Measurements from ENCODE around the gene TLE6. TPM values are rescaled to one million over a fixed set of nuclear protein-coding genes. Genes with fewer than 3 reads are reported as not detected.

TLE6 gene
- total RNA-seq, 1 experiment from 2014 or later = 5.0 TPM

GRCh38 chr19:3029065-3029923 is 51.9 kb downstream of the TLE6 start, which contains the start of gene TLE2:
Gene TLE2, minus strand, starts transcription at chr19:3029280. Its CDS starts 376 bp downstream, at chr19:3028904.
- no peak for DNase-seq
- H2AFZ ChIP-seq (ENCODE audit: low read length) = no peak within 1 kb of the TSS

DNA sequence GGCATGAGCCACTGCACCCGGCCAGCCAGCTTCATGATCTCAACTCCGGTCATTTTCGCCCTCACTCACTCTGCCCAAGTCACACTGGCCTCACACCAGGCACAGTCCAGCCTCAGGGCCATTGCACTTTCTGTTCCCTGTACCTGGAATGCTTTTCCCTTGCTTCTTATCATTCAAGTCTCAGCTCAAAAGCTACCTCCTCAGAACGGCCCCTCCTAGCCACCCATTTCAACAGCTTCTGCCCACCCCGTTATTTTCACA is 54.2 kb downstream of the TLE6 start:
- H3K79me2 ChIP-seq (ENCODE audit: low read length) = no peaks in the 10 kb centered on the region
- no peak for DNase-seq
- H3K36me3 ChIP-seq (ENCODE audit: insufficient read depth, low read length) = no peaks in the 10 kb centered on the region
- no peak overlapping the region for H3K9ac ChIP-seq (ENCODE audit: low read length)
- no peak overlapping the region for H2AFZ ChIP-seq (ENCODE audit: low read length)
- no peaks in the 10 kb centered on the region for H3K9me3 ChIP-seq (ENCODE audit: low read length)
- H4K20me1 ChIP-seq (ENCODE audit: insufficient read depth, low read depth, low read length) = no peaks in the 10 kb centered on the region
- H3K4me2 ChIP-seq (ENCODE audit: low read depth, low read length, poor library complexity, severe bottlenecking) = no peak overlapping the region
- peaks cover 15% of the 10 kb centered on the region for H3K4me1 ChIP-seq (ENCODE audit: low read length)
- no peaks in the 10 kb centered on the region for H3K9me2 ChIP-seq (replicated peaks; ENCODE audit: insufficient read depth, low read length)
- 0 out of 2 replicates have a peak, but pooled peaks cover 2% of the 10 kb centered on the region for H3K27me3 ChIP-seq (ENCODE audit: low read length)
- H3K27ac ChIP-seq (ENCODE audit: low read length) = no peak overlapping the region
- no peak overlapping the region for H3K4me3 ChIP-seq (ENCODE audit: low read length)

More at GRCh38 chr19:3029065-3029923, 51.9 kb downstream of the TLE6 start, which contains the start of gene TLE2:
- Histone ChIP-seq H3K4me2 (ENCODE audit: low read depth, low read length, poor library complexity, severe bottlenecking) (no peak within 1 kb of the TSS), H3K4me1 (ENCODE audit: low read length) (no peaks in the 10 kb centered on the region), H3K79me2 (ENCODE audit: low read length) (no peaks in the 10 kb centered on the region), H3K9me2 (replicated peaks; ENCODE audit: insufficient read depth, low read length) (no peaks in the 10 kb centered on the region), H3K27me3 (ENCODE audit: low read length) (0 out of 2 replicates have a peak, but pooled peaks cover 2% of the 10 kb centered on the region), H3K36me3 (ENCODE audit: insufficient read depth, low read length) (no peaks in the 10 kb centered on the region), H3K9ac (ENCODE audit: low read length) (no peak within 1 kb of the TSS), H4K20me1 (ENCODE audit: insufficient read depth, low read depth, low read length) (no peaks in the 10 kb centered on the region), H3K27ac (ENCODE audit: low read length) (no peak within 1 kb of the TSS), H3K4me3 (ENCODE audit: low read length) (no peak within 1 kb of the TSS), H3K9me3 (ENCODE audit: low read length) (no peaks in the 10 kb centered on the region)

- H3K9me2 ChIP-seq (replicated peaks; ENCODE audit: insufficient read depth, low read length) = no peaks in the 10 kb centered on the region
- no peaks in the 10 kb centered on the region for H3K79me2 ChIP-seq (ENCODE audit: low read length)
- no peak for DNase-seq
- no peak overlapping the region for H2AFZ ChIP-seq (ENCODE audit: low read length)
- H4K20me1 ChIP-seq (ENCODE audit: insufficient read depth, low read depth, low read length) = no peaks in the 10 kb centered on the region
- no peaks in the 10 kb centered on the region for H3K36me3 ChIP-seq (ENCODE audit: insufficient read depth, low read length)
- peaks cover 15% of the 10 kb centered on the region for H3K4me1 ChIP-seq (ENCODE audit: low read length)
- H3K4me3 ChIP-seq (ENCODE audit: low read length) = no peak overlapping the region
- H3K9ac ChIP-seq (ENCODE audit: low read length) = no peak overlapping the region
- no peak overlapping the region for H3K27ac ChIP-seq (ENCODE audit: low read length)
- no peaks in the 10 kb centered on the region for H3K9me3 ChIP-seq (ENCODE audit: low read length)
- no peaks in the 10 kb centered on the region for H3K27me3 ChIP-seq (ENCODE audit: low read length)
- no peak overlapping the region for H3K4me2 ChIP-seq (ENCODE audit: low read depth, low read length, poor library complexity, severe bottlenecking)
Observed at GRCh38 chr19:3033595-3034405, 56.4 kb downstream of the TLE6 start.

GRCh38 chr19:3034406-3034655 is 57.0 kb downstream of the TLE6 start:
- DNase-seq = no peak
- Histone ChIP-seq H3K27ac (ENCODE audit: low read length) (no peak overlapping the region), H3K36me3 (ENCODE audit: insufficient read depth, low read length) (no peaks in the 10 kb centered on the region), H3K9ac (ENCODE audit: low read length) (no peak overlapping the region), H3K79me2 (ENCODE audit: low read length) (no peaks in the 10 kb centered on the region), H3K27me3 (ENCODE audit: low read length) (no peaks in the 10 kb centered on the region), H3K9me3 (ENCODE audit: low read length) (no peaks in the 10 kb centered on the region), H3K4me3 (ENCODE audit: low read length) (no peak overlapping the region), H3K4me1 (ENCODE audit: low read length) (peaks cover 15% of the 10 kb centered on the region), H3K9me2 (replicated peaks; ENCODE audit: insufficient read depth, low read length) (no peaks in the 10 kb centered on the region), H3K4me2 (ENCODE audit: low read depth, low read length, poor library complexity, severe bottlenecking) (no peak overlapping the region), H4K20me1 (ENCODE audit: insufficient read depth, low read depth, low read length) (no peaks in the 10 kb centered on the region), H2AFZ (ENCODE audit: low read length) (no peak overlapping the region)

- Histone ChIP-seq H3K27ac (ENCODE audit: low read length) (no peak overlapping the region), H3K4me3 (ENCODE audit: low read length) (peak overlapping the region; percentile 55; the same call in 1 of the 2 replicates), H3K4me1 (ENCODE audit: low read length) (peaks cover 15% of the 10 kb centered on the region), H3K9ac (ENCODE audit: low read length) (peak overlapping the region; percentile 60), H3K79me2 (ENCODE audit: low read length) (no peaks in the 10 kb centered on the region), H2AFZ (ENCODE audit: low read length) (0 out of 2 replicates have a peak overlapping the region, but pooled peaks have one; percentile 47), H3K4me2 (ENCODE audit: low read depth, low read length, poor library complexity, severe bottlenecking) (peak overlapping the region; percentile 71), H3K27me3 (ENCODE audit: low read length) (no peaks in the 10 kb centered on the region), H3K9me3 (ENCODE audit: low read length) (no peaks in the 10 kb centered on the region), H3K9me2 (replicated peaks; ENCODE audit: insufficient read depth, low read length) (no peaks in the 10 kb centered on the region), H4K20me1 (ENCODE audit: insufficient read depth, low read depth, low read length) (no peaks in the 10 kb centered on the region), H3K36me3 (ENCODE audit: insufficient read depth, low read length) (no peaks in the 10 kb centered on the region)
- peak; percentile 50 for DNase-seq
Observed at GRCh38 chr19:3034656-3035541, 57.5 kb downstream of the TLE6 start.

- DNase-seq = peak; percentile 98
- H3K4me1 ChIP-seq (ENCODE audit: low read length) = peaks cover 15% of the 10 kb centered on the region
- peak overlapping the region; percentile 71 for H3K4me2 ChIP-seq (ENCODE audit: low read depth, low read length, poor library complexity, severe bottlenecking)
- H3K27me3 ChIP-seq (ENCODE audit: low read length) = no peaks in the 10 kb centered on the region
- no peaks in the 10 kb centered on the region for H3K36me3 ChIP-seq (ENCODE audit: insufficient read depth, low read length)
- H2AFZ ChIP-seq (ENCODE audit: low read length) = peak overlapping the region; percentile 64
- no peaks in the 10 kb centered on the region for H3K9me3 ChIP-seq (ENCODE audit: low read length)
- no peak overlapping the region for H3K27ac ChIP-seq (ENCODE audit: low read length)
- H4K20me1 ChIP-seq (ENCODE audit: insufficient read depth, low read depth, low read length) = no peaks in the 10 kb centered on the region
- no peaks in the 10 kb centered on the region for H3K9me2 ChIP-seq (replicated peaks; ENCODE audit: insufficient read depth, low read length)
- peak overlapping the region; percentile 62 for H3K4me3 ChIP-seq (ENCODE audit: low read length)
- no peaks in the 10 kb centered on the region for H3K79me2 ChIP-seq (ENCODE audit: low read length)
- H3K9ac ChIP-seq (ENCODE audit: low read length) = peak overlapping the region; percentile 60
Observed at GRCh38 chr19:3035542-3036118, 58.3 kb downstream of the TLE6 start.

DNA sequence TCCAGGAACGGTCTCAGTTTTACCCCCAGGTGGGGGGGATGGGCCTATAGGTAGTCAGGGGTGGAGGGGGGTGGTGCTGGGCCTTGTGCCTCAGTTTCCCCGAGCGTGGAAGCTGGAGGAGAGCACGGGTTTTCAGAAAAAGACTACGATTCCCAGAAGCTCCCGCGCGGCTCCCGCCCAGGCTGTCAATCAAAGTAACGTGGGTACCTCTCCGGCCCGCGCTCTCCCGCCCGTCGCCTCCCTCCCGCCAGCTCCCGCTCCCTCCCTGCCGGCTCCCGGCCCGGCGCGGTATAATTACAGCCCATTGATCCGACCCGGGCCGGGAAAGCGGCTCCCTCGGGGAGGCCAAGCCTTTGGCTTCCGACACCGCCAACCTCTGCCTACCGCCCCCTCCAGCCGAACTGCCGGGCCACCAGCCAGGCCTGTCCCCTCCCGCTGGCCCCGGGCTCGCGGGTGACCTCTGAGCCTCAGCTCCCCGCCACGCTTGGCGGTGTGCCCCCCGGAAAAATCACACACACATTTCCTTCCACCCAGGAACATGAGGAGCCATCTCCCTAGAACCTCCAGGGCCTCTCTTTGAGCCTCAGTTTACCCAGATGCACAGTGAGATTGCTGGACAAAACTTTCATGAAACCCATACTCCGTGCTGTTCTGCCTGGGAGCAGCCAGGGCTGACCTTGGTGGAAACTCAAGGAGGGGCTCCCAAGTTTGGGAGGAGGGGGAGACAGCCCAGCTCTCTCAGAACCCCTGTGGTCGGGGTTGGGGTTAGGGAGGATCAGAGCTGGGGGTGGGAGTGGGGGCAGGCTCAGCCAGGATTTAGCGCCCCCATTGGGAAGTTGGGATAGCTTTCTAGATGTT is 59.0 kb downstream of the TLE6 start:
- Histone ChIP-seq H3K9ac (ENCODE audit: low read length) (peak overlapping the region; percentile 58), H3K27ac (ENCODE audit: low read length) (no peak overlapping the region), H3K4me3 (ENCODE audit: low read length) (peak overlapping the region; percentile 62), H3K9me3 (ENCODE audit: low read length) (no peaks in the 10 kb centered on the region), H3K79me2 (ENCODE audit: low read length) (no peaks in the 10 kb centered on the region), H3K27me3 (ENCODE audit: low read length) (no peaks in the 10 kb centered on the region), H4K20me1 (ENCODE audit: insufficient read depth, low read depth, low read length) (no peaks in the 10 kb centered on the region), H3K36me3 (ENCODE audit: insufficient read depth, low read length) (no peaks in the 10 kb centered on the region), H3K9me2 (replicated peaks; ENCODE audit: insufficient read depth, low read length) (no peaks in the 10 kb centered on the region), H3K4me1 (ENCODE audit: low read length) (peaks cover 15% of the 10 kb centered on the region), H3K4me2 (ENCODE audit: low read depth, low read length, poor library complexity, severe bottlenecking) (peak overlapping the region; percentile 69), H2AFZ (ENCODE audit: low read length) (peak overlapping the region; percentile 88)
- peak; percentile 89 for DNase-seq
